ENCODE results near the gene MAD1L1.

Gene MAD1L1

GRCh38 chr7:2130096-2130375, 102.7 kb downstream of the MAD1L1 start:
- no peak for DNase-seq

DNA sequence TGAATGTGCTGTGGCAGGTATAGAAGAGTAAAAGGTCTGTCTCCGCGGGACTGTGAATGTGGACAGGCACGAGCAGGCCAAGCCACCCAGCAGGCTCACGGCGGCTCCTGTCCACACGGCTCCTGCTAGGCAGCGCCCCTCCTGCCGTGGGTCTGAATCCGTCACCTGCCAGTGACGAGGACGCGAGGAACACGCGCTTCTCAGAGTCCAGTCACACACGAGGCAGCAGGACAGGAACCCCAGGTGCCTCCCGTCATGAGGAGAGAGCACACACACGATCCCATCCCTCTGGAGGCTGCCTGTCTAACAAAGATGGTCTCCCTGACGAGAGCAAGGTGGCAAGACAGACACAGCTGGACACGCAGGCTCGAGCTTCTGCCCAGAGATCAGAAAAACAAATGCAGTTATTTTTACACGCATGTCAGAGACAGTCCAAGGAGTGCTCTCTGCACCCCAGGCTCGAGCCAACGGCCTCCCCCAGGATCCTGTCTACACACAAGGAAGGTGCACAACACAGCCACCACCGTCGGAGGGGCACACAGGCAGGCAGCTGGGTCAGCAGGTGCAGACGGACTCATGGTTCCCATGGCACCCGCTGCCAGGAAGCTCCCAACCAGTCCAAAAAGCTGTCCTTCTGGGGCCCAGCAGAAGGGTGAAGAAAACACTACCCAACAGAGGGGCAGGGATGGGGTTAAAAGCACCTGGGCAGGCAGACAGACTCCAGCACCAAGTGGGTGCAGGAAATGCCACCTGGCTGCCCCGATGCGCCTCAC, 103.2 kb downstream of the MAD1L1 start:
- DNase-seq = no peak

DNA sequence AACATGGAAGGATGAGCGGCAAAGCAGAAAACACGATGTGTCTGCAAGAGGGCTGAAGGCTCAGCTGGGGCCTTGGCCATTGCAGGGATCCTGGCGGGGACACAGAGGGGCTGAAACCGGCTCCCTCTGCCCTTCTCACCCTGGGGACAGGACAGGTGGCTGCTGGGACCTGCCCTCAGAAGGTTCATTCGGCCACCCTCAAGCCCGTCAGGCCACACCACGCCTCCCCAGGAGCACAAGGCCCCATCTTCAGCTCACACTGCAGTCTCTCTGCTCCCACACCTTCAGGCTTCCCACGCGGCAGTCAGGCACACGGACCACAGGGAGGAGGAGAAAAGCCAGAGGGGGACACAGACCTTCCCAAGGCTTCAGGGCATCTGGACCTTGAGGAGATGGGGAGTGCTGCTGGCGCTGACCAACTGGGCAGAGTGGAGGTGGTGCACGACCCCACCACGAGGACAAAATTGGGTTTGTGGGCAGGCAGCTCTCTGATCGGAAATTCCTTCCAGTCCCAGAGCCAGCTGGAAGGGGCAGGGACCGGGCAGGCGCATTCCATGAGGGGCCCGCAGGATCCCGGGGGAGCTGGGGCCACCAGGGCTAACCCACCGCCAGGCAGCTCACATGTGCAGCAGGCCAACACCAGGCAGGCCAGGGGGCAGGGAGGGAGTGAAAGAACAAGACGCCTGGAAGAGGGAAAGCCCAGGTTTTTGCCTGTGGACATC, 104.0 kb downstream of the MAD1L1 start:
- no peak for DNase-seq

- DNase-seq = no peak
These were observed 106.1 kb downstream of the MAD1L1 start for GRCh38 chr7:2126621-2127020.

DNA sequence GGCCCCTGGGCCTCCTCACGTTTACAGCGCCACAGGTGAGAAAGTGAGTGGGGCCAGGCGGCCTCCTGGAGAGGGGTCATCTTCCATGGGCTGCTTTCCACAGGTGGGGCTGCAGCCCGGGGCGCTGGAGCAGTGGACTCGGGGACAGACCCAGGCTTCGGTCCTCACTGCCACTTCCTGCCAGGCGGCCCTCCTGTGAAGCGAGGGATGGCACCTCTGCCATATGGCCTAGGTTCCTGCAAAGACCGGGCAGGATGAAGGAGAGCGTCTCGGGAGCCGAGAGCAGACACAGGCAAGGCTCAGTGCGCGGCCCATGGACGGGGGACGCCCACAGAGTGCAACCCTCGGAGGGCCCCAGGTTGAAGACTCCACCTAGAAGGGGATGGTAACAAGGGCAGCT, 106.8 kb downstream of the MAD1L1 start:
- DNase-seq = no peak

GRCh38 chr7:2124604-2125345, 108.0 kb downstream of the MAD1L1 start:
- no peak for DNase-seq

- DNase-seq = no peak
These were observed 108.8 kb downstream of the MAD1L1 start for GRCh38 chr7:2123916-2124315.

- DNase-seq = no peak
These were observed 109.4 kb downstream of the MAD1L1 start for GRCh38 chr7:2123360-2123759.

DNA sequence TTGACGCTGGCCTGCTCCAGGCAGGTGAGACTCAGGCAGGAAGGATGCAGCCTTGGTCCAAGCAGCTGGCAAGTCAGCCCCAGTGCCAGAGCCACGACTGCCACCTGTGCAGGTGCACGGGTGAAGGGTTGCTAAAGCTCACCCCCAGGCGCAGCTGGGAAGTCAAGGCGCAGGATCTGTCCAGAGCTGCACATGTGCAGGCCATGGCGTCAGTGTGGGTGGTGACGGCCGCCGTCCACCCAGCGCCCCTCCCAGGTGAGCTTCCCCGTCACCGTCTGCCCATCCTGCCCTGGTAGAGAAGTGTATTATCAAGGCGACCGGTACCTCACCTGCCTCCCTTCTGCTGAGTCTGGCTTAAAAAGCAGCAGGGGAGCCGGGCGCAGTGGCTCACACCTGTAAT, 110.1 kb downstream of the MAD1L1 start:
- no peak for DNase-seq

- no peak for DNase-seq
These were observed 111.6 kb downstream of the MAD1L1 start for GRCh38 chr7:2120841-2121830.

GRCh38 chr7:2120251-2120660, 112.5 kb downstream of the MAD1L1 start:
- DNase-seq = peak; percentile 10

GRCh38 chr7:2118630-2119190, 114.0 kb downstream of the MAD1L1 start:
- DNase-seq = no peak

- no peak for DNase-seq
These were observed 114.7 kb downstream of the MAD1L1 start for GRCh38 chr7:2118056-2118455.

DNA sequence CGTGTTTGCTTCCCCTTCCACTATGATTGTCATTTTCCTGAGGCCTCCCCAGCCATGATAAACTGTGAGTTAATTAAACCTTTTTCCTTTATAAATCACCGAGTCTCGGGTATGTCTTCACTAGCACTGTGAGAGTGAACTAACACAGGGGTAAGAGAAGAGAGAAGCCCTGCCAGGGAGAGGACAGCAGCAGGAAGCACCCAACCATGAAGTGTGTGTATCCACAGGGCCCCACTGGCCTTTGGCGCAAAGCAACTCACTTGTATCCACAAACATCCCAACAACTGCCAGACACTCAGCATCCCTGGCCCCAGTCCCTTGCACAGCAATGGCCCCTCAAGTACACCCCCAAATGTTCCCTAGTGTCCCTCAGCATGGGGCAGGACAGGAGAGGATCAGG, 115.1 kb downstream of the MAD1L1 start:
- DNase-seq = no peak

- no peak for DNase-seq
These were observed 115.7 kb downstream of the MAD1L1 start for GRCh38 chr7:2116989-2117591.

DNA sequence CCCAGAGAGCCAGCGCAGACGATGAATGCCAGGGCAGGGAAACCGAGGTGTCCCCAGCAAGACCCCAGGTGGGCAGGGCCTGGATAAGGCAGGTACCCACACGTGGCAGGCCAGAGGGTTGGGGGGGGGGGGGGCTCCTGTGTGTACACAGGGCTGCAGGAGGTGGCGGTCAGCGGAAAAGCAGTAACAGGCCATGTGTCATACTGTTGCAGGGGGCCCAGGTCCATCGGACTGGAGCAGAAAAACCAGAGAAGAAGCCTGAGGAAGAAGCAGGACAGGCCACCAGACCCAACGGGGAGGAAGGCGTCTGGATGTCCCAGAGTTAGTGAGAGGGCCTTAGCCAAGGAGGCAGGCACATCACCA, 116.3 kb downstream of the MAD1L1 start:
- no peak for DNase-seq

DNA sequence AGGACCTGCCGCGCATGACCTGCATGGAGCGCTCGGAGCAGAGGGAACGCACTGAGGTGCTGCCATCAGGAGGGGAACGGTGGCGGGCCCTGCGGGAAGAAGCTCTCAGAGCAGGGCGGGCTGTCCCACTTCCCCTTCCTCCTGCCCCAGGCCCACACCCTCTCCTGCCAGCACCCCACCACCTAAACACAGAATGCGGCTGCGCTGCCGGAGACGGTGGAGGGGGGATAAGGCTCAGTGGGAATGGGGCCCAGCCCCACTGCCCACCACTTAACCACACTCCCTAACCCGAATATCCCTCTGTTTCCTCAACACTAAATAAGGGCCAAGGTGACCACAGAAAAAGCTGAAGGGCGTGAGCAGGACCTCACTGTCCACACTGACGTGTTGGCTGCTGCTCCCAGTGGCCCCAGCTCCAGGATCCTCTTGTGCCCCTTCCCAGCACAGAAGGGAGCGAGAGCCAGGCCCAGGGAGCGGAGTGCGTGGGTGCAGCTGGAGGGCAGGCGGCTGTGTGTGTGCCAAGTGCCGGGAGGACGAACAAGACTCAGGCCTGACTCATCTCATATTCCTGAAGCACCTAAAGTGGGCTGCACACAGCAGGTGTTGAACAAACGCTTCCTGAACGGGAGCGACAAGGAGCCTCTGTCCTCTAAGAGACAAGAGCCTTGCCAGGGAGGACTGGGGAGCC, 116.8 kb downstream of the MAD1L1 start:
- no peak for DNase-seq

DNA sequence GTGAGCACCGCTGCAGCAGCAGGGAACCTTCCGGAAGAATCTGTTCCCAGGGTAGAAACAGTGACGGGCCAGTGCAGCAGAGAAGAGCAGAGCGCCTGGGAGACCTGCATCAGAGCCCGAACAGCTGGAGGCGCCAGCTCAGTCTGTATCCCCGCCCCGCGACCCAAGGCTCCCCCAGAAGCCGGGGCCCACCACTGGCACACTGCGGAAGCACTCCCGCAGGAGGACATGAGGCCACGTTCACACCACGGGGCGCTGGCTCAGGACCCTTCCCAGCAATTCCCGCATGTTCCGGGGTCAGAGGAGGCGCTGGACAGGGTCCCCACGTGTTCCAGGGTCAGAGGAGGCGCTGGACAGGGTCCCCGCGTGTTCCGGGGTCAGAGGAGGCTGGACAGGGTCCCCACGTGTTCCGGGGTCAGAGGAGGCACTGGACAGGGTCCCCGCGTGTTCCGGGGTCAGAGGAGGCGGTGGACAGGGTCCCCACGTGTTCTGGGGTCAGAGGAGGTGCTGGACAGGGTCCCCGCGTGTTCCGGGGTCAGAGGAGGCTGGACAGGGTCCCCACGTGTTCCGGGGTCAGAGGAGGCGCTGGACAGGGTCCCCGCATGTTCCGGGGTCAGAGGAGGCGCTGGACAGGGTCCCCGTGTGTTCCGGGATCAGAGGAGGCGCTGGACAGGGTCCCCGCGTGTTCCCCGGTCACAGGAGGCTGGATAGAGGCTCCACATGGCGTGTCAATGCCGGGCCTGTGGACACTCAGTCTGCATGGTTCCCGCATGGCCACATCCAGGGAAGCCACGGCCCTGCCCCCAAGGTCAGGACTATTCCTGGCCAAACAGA, 117.6 kb downstream of the MAD1L1 start:
- no peak for DNase-seq

- no peak for DNase-seq
These were observed 118.7 kb downstream of the MAD1L1 start for GRCh38 chr7:2114052-2114451.

Data from effector CD8-positive, alpha-beta T cell (primary cell).